Endothelial cell of umbilical vein (primary cell): Measurements from ENCODE around the gene HDGFL2.

Experiments used
- POLR2A ChIP-seq: IDR thresholded peaks from 2 replicates; pipeline ENCODE4 v1.6.1; 2012; ENCODE audit warnings: low read depth, mild to moderate bottlenecking, control low read depth, low read length
- POLR2AphosphoS5 ChIP-seq: IDR thresholded peaks from 2 replicates; pipeline ENCODE4 v1.6.1; 2012; ENCODE audit warnings: low read depth, mild to moderate bottlenecking, control low read depth, low read length, moderate library complexity; ENCODE audit not compliant: insufficient read depth
- TF ChIP-seq, protein P1 (sequence below), 2 donors: IDR thresholded peaks; 1 replicate in 1 of 2; 2 replicates in 1 of 2; pipeline ENCODE4 v1.5.1; 2011; ENCODE audit warnings: low read length in 2 of 2, mild to moderate bottlenecking in 2 of 2, moderate library complexity in 2 of 2, control low read depth in 1 of 2, inconsistent platforms in 1 of 2, low read depth in 1 of 2; ENCODE audit not compliant: insufficient read depth in 1 of 2; ENCODE audit errors: extremely low read depth in 1 of 2

DNA sequence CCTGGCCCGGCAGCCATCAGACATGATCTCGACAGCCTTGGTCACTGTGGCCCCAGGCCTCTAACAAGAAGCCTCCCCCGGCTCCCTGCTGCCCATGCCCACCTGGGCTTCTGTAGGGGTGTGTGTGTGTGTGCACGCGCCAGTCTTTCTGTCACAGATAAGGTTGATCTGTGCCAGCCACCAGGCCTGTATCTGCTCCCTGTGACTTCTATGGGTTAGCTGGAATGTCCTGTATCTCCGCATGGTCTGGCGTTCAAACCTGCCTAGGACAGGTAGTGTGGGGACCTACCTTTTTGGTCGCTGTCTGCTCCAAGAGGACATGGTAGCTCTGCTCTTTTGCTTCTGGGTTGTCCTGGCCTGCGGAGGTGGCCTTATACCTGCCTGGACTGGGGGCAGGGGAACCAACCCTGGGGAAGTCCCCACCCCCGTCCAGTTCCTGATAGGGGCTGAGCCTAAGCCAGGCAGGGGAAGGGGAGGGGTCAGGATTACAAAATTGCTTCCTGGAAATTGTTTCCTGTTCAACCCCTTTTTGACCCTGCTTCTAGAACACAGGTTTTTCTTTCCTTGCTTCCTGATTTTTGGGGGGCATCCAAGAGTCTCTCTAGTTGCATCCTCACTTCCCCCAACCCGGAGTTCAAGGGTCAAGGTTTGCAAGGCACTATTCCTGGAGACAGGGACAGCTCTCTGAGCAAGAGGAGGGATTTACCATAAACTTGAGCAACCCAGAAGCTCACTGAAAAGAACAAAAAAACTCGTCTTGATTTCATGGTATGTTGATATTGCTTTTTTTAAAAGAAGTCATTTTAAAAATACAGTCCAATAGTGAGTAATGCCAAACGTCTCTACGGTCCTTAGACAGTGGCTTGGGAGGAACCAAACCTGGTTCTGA is 67.8 kb downstream of the HDGFL2 start, which contains the start of gene LRG1:
- TF ChIP-seq, protein P1, sequence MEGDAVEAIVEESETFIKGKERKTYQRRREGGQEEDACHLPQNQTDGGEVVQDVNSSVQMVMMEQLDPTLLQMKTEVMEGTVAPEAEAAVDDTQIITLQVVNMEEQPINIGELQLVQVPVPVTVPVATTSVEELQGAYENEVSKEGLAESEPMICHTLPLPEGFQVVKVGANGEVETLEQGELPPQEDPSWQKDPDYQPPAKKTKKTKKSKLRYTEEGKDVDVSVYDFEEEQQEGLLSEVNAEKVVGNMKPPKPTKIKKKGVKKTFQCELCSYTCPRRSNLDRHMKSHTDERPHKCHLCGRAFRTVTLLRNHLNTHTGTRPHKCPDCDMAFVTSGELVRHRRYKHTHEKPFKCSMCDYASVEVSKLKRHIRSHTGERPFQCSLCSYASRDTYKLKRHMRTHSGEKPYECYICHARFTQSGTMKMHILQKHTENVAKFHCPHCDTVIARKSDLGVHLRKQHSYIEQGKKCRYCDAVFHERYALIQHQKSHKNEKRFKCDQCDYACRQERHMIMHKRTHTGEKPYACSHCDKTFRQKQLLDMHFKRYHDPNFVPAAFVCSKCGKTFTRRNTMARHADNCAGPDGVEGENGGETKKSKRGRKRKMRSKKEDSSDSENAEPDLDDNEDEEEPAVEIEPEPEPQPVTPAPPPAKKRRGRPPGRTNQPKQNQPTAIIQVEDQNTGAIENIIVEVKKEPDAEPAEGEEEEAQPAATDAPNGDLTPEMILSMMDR (IDR thresholded peaks at IDR 0.05; ENCODE audit: extremely low read depth in 1 of 2, insufficient read depth in 1 of 2, low read depth in 1 of 2, low read length in 2 of 2) = no peak
- no peak for TF ChIP-seq POLR2A
- TF ChIP-seq POLR2AphosphoS5 = no peak
